Gastrocnemius medialis (tissue), 4 donors: Measurements from ENCODE around the gene ACOT4. TPM values are rescaled to one million over a fixed set of nuclear protein-coding genes. Genes with fewer than 3 reads are reported as not detected.
"Not testable (repeated sequence)": the region's sequence is repeated elsewhere in the genome, so short reads cannot be mapped to it uniquely, and the experiment has no call there.

Source experiments
- ATAC-seq, 2 donors: fragments of 150-250 bp; one replicate each; pipeline ENCODE4 v1.9.1; 2016
- DNase-seq, 2 donors: peaks; one replicate each; pipeline ENCODE4 v3.0.0-alpha.2; 2019
- H3K27ac ChIP-seq, 4 donors: fragments of 200-600 bp; sonication (generic); 1 replicate in 1 of 4; 2 replicates in 3 of 4; pipeline ENCODE4 v1.5.1; 2016 to 2018; ENCODE audit warnings: mild to moderate bottlenecking in 2 of 4, moderate library complexity in 1 of 4
- H3K27me3 ChIP-seq, 3 donors: fragments of 200-600 bp; sonication (generic) in 2 of 3; 1 replicate in 1 of 3; 2 replicates in 2 of 3; pipeline versions ENCODE4 v1.5.1 to v1.6.0; 2016 to 2019; ENCODE audit warnings: mild to moderate bottlenecking in 1 of 3, moderate library complexity in 1 of 3
- H3K36me3 ChIP-seq, 2 donors: fragments of 200-600 bp; sonication (generic) in 1 of 2; one replicate each; pipeline ENCODE4 v1.5.1; 2017 to 2018
- H3K4me1 ChIP-seq, 2 donors: fragments of 200-600 bp; sonication (generic) in 1 of 2; one replicate each; pipeline ENCODE4 v1.5.1; 2016 to 2017; ENCODE audit warnings: mild to moderate bottlenecking in 2 of 2
- H3K4me3 ChIP-seq, 4 donors: fragments of 200-600 bp; sonication (generic) in 3 of 4; 1 replicate in 1 of 4; 2 replicates in 3 of 4; pipeline ENCODE4 v1.5.1; 2016 to 2019; ENCODE audit warnings: mild to moderate bottlenecking in 2 of 4
- H3K9me3 ChIP-seq, 3 donors: fragments of 200-600 bp; sonication (generic) in 2 of 3; 1 replicate in 1 of 3; 2 replicates in 2 of 3; pipeline ENCODE4 v1.5.1; 2016 to 2019
- CTCF ChIP-seq, 5 experiments: fragments of 450-650 bp in 3 of 5; fragments of 200-600 bp in 2 of 5; sonication (generic) in 2 of 5; IDR thresholded peaks in 4 of 5; conservative IDR thresholded peaks in 1 of 5; 1 replicate in 4 of 5; 2 replicates in 1 of 5; pipeline ENCODE4 v1.5.1; 2016 to 2019; ENCODE audit warnings: antibody characterized with exemption in 5 of 5, mild to moderate bottlenecking in 3 of 5, moderate library complexity in 3 of 5
- POLR2A ChIP-seq, 2 donors: fragments of 450-650 bp; IDR thresholded peaks; one replicate each; pipeline ENCODE4 v1.6.1; 2017; ENCODE audit warnings: antibody characterized with exemption in 2 of 2, mild to moderate bottlenecking in 2 of 2, moderate library complexity in 2 of 2
- in situ Hi-C, 4 donors: fragments of 200-750 bp; cut with MboI; loops; one replicate each; pipeline versions ENCODE4 v1.15.0 to v1.8.0; 2017; ENCODE audit warnings: low sequenced_read_pairs in 4 of 4
- intact Hi-C: fragments of 100-400 bp; cut with DNase I; formaldehyde crosslinking; loops from one replicate; pipeline ENCODE4 v1.15.1; 2023; ENCODE audit warnings: low total_unique reads
- total RNA-seq, 4 donors: library from RNA; depleted of rRNA; stranded (reverse); fragments of >200 nt; gene quantifications; one replicate each; pipeline versions ENCODE4 v1.1.0 to v1.2.3, GENCODE V29; 2016

The ACOT4 gene
- total RNA-seq = 1 to 10 TPM in 1 of 4 donors, under 1 TPM in 3; 0.40 to 1.2 (median 0.75) TPM

DNA sequence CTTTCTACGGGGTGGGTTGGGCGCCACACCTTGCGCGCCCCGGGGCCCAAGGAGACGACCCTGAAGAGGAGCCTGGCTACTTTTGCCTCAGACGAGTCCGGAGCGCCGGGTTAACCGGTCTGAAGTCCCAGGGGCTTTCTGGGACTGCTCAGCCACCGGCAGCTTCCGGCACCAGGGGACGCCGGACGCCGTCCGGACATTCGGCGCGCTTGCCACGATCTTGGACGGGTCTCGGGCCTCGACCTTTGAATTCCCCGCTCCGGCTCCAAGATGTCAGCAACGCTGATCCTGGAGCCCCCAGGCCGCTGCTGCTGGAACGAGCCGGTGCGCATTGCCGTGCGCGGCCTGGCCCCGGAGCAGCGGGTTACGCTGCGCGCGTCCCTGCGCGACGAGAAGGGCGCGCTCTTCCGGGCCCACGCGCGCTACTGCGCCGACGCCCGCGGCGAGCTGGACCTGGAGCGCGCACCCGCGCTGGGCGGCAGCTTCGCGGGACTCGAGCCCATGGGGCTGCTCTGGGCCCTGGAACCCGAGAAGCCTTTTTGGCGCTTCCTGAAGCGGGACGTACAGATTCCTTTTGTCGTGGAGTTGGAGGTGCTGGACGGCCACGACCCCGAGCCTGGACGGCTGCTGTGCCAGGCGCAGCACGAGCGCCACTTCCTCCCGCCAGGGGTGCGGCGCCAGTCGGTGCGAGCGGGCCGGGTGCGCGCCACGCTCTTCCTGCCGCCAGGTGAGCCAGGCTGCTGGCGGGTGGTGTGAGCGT lies at the start of gene ACOT4:
TSS of gene ACOT4 (plus strand) at position 184 of the 760 bp plus-strand sequence. CDS start at position 271, 87 bp downstream.
- TF ChIP-seq CTCF (IDR thresholded peaks at IDR 0.05 in 4 of 5, conservative IDR thresholded peaks at IDR 0.05 in 1 of 5) = peak in 1 of 5 experiments; percentile 15
- no peak for TF ChIP-seq POLR2A (IDR thresholded peaks at IDR 0.05)
- Histone ChIP-seq H3K36me3 (no peaks in the 10 kb centered on the region), H3K27me3 (no peaks in the 10 kb centered on the region), H3K4me1 (no peaks in the 10 kb centered on the region), H3K27ac (peak within 1 kb of the TSS in 1 of 4 donors; percentile 32), H3K9me3 (no peaks in the 10 kb centered on the region), H3K4me3 (peak within 1 kb of the TSS; percentile 55 to 63 (median 58))
- ATAC-seq (peak; percentile 23 to 56), DNase-seq (no peak)
- in situ Hi-C loops (no loop called here), intact Hi-C loops (no loop called here)

DNA sequence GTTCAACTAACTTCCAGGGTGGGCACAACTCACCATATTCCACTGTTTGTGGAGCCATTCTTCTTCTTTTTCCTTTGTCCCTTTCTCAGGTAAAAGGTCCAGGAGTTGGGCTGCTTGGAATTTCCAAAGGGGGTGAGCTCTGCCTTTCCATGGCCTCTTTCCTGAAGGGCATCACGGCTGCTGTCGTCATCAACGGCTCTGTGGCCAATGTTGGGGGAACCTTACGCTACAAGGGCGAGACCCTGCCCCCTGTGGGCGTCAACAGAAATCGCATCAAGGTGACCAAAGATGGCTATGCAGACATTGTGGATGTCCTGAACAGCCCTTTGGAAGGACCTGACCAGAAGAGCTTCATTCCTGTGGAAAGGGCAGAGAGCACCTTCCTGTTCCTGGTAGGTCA lies 48.7 kb upstream of the ACOT4 start:
- H3K4me3 ChIP-seq, intact Hi-C loops, H3K4me1 ChIP-seq, H3K9me3 ChIP-seq, in situ Hi-C loops, H3K27me3 ChIP-seq, H3K36me3 ChIP-seq, ATAC-seq, DNase-seq, H3K27ac ChIP-seq: not testable (repeated sequence)

- H3K36me3 ChIP-seq, H3K9me3 ChIP-seq, intact Hi-C loops, DNase-seq, H3K4me1 ChIP-seq, H3K27me3 ChIP-seq, H3K4me3 ChIP-seq, H3K27ac ChIP-seq: not testable (repeated sequence)
- in situ Hi-C loops = loop anchor here in 1 of 4 donors (5.0 kb wide), 1 partner anchor 42 kb away; no protein-coding TSS in a partner anchor
- peak; percentile 75 to 100 for ATAC-seq
Observed at GRCh38 chr14:73545353-73545752, 46.3 kb upstream of the ACOT4 start.

DNA sequence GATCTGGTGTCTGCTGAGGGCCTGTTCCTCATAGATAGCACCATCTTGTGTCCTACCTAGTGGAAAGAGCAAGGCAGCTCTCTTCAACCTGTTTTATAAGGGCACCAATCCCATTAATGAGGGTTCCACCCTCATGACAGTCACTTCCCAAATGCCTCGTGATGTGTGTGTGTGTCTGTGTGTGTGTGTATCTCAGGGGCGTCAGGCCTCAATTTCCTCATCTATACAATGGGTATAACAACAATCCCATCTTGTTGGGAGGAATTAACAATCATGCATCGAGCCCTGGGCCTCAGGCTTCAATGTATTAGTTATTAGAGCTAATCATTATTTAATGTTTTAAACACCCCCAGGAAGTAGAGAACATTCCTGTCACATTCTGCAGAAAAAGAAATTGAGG lies 42.6 kb upstream of the ACOT4 start:
- intact Hi-C loops, ATAC-seq, H3K4me3 ChIP-seq, H3K4me1 ChIP-seq, H3K9me3 ChIP-seq, DNase-seq, H3K27ac ChIP-seq, H3K36me3 ChIP-seq, H3K27me3 ChIP-seq: not testable (repeated sequence)
- in situ Hi-C loops = loop anchor here in 1 of 4 donors (5.0 kb wide), 1 partner anchor 38 kb away; no protein-coding TSS in a partner anchor

DNA sequence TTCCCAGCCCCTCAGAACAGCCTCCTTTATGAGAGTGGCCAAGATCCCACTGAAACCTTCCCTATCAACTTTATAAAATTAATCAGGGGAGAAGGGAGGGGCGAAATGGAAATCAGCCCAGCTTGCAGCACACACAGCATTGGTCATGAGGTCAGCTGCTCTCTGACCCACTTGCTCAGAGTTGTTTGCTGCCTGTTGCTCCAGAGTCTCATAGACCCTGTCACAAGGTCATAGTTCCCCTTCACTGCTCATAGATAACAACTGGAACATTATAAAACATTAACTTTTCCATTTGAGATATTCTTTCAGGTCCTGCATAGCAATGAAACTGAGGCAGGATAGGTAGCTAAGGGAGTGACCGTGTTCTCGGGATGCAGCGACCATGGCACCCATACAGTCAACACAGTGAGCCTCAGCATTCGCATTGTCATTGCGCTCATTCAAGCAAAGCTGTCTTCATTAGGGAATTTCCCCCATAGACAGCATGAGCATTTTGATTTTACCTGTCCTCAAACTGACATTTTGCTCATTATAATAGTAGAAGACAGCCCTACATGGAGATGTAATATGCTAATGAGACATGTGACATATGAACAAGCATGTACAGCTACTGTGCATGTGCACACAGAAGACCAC lies 41.7 kb upstream of the ACOT4 start:
- DNase-seq, ATAC-seq, H3K9me3 ChIP-seq, H3K27ac ChIP-seq, H3K4me1 ChIP-seq, intact Hi-C loops, H3K27me3 ChIP-seq, H3K36me3 ChIP-seq, H3K4me3 ChIP-seq: not testable (repeated sequence)
- in situ Hi-C loops = loop anchor here in 1 of 4 donors (5.0 kb wide), 1 partner anchor 37 kb away; no protein-coding TSS in a partner anchor

DNA sequence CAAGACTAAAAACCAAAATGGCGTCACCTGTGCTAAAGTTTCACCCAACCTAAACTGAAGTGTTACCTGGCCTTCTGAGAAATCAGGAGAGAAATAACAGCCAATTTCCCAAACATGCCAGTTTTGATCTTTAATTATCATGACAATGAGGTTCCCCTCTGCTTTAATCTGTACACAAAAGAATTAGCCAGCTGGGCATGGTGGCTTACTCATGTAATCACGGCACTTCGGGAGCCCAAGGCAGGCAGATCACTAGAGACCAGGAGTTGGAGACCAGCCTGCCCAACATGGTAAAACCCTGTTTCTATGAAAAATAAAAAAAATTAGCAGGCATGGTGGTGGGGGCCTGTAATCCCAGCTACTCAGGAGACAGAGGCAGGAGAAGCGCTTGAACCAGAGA lies 37.8 kb upstream of the ACOT4 start:
- H3K27ac ChIP-seq = no peak overlapping the region
- in situ Hi-C loops (no loop called here), intact Hi-C loops (no loop called here)
- no peaks in the 10 kb centered on the region for H3K36me3 ChIP-seq
- H3K27me3 ChIP-seq = no peaks in the 10 kb centered on the region
- H3K4me1 ChIP-seq = no peaks in the 10 kb centered on the region
- no peaks in the 10 kb centered on the region for H3K9me3 ChIP-seq
- ATAC-seq (no peak), DNase-seq (no peak)
- no peak overlapping the region for H3K4me3 ChIP-seq
- TF ChIP-seq CTCF (IDR thresholded peaks at IDR 0.05 in 4 of 5, conservative IDR thresholded peaks at IDR 0.05 in 1 of 5) (no peak), POLR2A (IDR thresholded peaks at IDR 0.05) (no peak)

DNA sequence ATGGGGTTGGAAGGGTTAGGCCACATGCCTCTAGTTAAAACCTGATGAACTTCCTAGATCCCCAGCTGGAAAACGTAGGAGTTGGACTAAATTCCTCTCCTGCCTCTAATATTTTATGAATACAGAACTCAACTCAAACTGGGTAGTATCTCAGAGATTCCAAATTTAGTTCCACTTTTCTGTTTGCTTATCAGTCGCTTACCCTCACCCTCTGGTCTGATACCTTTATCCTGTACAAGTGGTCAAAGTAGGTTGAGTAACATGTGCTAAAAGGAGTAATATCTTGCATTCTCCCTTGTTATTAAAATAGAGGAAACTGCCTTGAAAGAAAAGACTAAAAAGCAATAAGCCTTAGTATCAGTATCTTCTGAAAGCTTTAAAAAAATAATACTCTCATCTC lies 34.5 kb upstream of the ACOT4 start:
- DNase-seq, H3K36me3 ChIP-seq, H3K9me3 ChIP-seq, intact Hi-C loops, ATAC-seq, in situ Hi-C loops, H3K27ac ChIP-seq, H3K4me3 ChIP-seq, H3K27me3 ChIP-seq, H3K4me1 ChIP-seq: not testable (repeated sequence)

DNA sequence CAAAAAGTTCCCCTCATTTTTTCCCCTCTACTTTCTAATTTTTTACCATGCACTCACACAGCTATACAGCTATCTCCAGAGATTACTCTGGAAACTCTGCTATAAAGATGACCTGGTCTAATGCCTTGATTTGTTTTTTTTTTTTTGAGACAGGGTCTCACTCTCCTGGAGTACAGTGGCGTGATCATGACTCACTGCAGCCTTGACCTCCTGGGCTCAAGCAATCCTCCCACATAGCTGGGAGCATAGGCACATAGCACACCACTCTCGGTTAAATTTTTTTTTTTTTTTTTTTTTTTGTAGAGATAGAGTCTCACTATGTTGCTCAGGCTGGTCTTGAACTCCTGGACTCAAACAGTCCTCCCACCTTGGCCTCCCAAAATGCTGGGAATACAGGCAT lies 33.4 kb upstream of the ACOT4 start:
- intact Hi-C loops, H3K9me3 ChIP-seq, DNase-seq, H3K4me1 ChIP-seq, in situ Hi-C loops, H3K4me3 ChIP-seq, ATAC-seq, H3K27ac ChIP-seq, H3K27me3 ChIP-seq, H3K36me3 ChIP-seq: not testable (repeated sequence)

DNA sequence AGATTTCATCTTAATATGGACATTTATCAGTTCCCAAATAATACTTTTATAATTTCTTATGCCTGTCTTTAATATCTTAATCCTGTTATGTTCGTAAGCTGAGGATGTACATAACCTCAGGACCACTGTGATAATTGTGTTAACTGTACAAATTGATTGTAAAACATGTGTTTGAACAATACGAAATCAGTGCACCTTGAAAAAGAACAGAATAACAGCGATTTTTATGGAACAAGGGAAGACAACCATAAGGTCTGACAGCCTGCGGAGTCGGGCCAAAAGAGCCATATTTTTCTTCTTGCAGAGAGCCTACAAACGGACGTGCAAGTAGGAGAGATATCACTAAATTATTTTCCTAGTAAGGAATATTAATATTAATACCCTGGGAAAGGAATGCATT lies 29.4 kb upstream of the ACOT4 start:
- ATAC-seq, DNase-seq, H3K27ac ChIP-seq, intact Hi-C loops, H3K4me3 ChIP-seq, H3K4me1 ChIP-seq, H3K27me3 ChIP-seq, H3K36me3 ChIP-seq, H3K9me3 ChIP-seq: not testable (repeated sequence)
- in situ Hi-C loops = loop anchor here in 1 of 4 donors (5.0 to 10.0 kb wide), 2 partner anchors 35 to 57 kb away; no protein-coding TSS in a partner anchor
